HepG2 (cell line): Measurements from ENCODE around the gene PSEN1. TPM values are rescaled to one million over a fixed set of nuclear protein-coding genes. Genes with fewer than 3 reads are reported as not detected.

Source experiments
- ATAC-seq: fragments of 200-7000 bp; cut with Tn5 transposase; 3 replicates; pipeline ENCODE4 v1.9.1; 2020; ENCODE audit warnings: mild to moderate bottlenecking, moderate library complexity
- BruUV-seq: library from RNA; stranded (reverse); fragments of 400-500 nt; replicated peaks from 2 replicates; lab custom pipeline; 2021; lab: Mats Ljungman, UMichigan
- CTCF ChIA-PET: fragments of 300-600 bp; formaldehyde crosslinking; extraction: SDS; loops from one replicate; lab custom pipeline; 2021; ENCODE audit warnings: low total read pairs, inconsistent platforms, low intra/inter-chr PET ratio; lab: Yijun Ruan, JAX
- POLR2A ChIA-PET: fragments of 350-600 bp; sonication (Branson Sonifier 250); formaldehyde crosslinking; loops from one replicate; lab custom pipeline; 2020; ENCODE audit warnings: antibody characterized with exemption, inconsistent platforms; lab: Yijun Ruan, JAX
- DNase-seq: peaks from one replicate; pipeline ENCODE4 v3.0.0-alpha.2; 2015; ENCODE audit warnings: low spot score
- FAIRE-seq: peaks from 3 replicates; lab custom pipeline; 2011; peaks lifted over from hg19 to GRCh38; lab: Jason Lieb, UNC
- H2AFZ ChIP-seq: one replicate; pipeline ENCODE4 v1.6.1; 2011; ENCODE audit warnings: low read length, inconsistent platforms
- H3K27ac ChIP-seq: fragments of 300-600 bp; 3 replicates; pipeline ENCODE4 v1.8.0; 2011; ENCODE audit warnings: mixed run types, mild to moderate bottlenecking, mixed read lengths, low read length, inconsistent platforms; ENCODE audit not compliant: insufficient read depth; ENCODE audit errors: extremely low read length
- H3K27me3 ChIP-seq, 2 experiments: fragments of 200-600 bp in 1 of 2; 2 replicates in 1 of 2; 3 replicates in 1 of 2; pipeline versions ENCODE4 v1.6.0 to v1.8.0; 2011; ENCODE audit warnings: low read length in 2 of 2, mild to moderate bottlenecking in 2 of 2, moderate library complexity in 2 of 2, inconsistent platforms in 1 of 2; ENCODE audit not compliant: insufficient read depth in 2 of 2, control insufficient read depth in 1 of 2
- H3K36me3 ChIP-seq, 2 experiments: fragments of 200-600 bp in 1 of 2; replicated peaks in 1 of 2; 2 replicates in 1 of 2; 3 replicates in 1 of 2; pipeline versions ENCODE4 v1.5.1 to v1.8.0; 2011; ENCODE audit warnings: low read length in 2 of 2, inconsistent platforms in 1 of 2; ENCODE audit not compliant: insufficient read depth in 2 of 2, control insufficient read depth in 1 of 2
- H3K4me1 ChIP-seq: 2 replicates; pipeline ENCODE4 v1.5.1; 2012; ENCODE audit warnings: low read length, inconsistent platforms; ENCODE audit not compliant: insufficient read depth
- H3K4me2 ChIP-seq: 2 replicates; pipeline ENCODE4 v1.6.0; 2011; ENCODE audit warnings: low read depth, low read length, inconsistent platforms
- H3K4me3 ChIP-seq, 3 experiments: fragments of 200-600 bp in 1 of 3; sonication (generic), shearing (Covaris generic) in 1 of 3; replicated peaks in 1 of 3; 2 replicates each; pipeline ENCODE4 v1.5.1; 2011 to 2016; ENCODE audit warnings: low read length in 3 of 3, inconsistent platforms in 2 of 3, low read depth in 2 of 3, mild to moderate bottlenecking in 2 of 3, control low read depth in 1 of 3, mixed read lengths in 1 of 3; ENCODE audit not compliant: insufficient read depth in 1 of 3
- H3K79me2 ChIP-seq: one replicate; pipeline ENCODE4 v1.6.1; 2011; ENCODE audit warnings: low read length, inconsistent platforms; ENCODE audit not compliant: insufficient read depth
- H3K9ac ChIP-seq: 2 replicates; pipeline ENCODE4 v1.6.0; 2011; ENCODE audit warnings: mild to moderate bottlenecking, low read depth, low read length, inconsistent platforms; ENCODE audit not compliant: insufficient read depth
- H3K9me3 ChIP-seq: 2 replicates; pipeline ENCODE4 v1.5.1; 2012; ENCODE audit warnings: mild to moderate bottlenecking, low read length
- H4K20me1 ChIP-seq: 2 replicates; pipeline ENCODE4 v1.6.0; 2011; ENCODE audit warnings: inconsistent platforms, mild to moderate bottlenecking, low read length, moderate library complexity; ENCODE audit not compliant: insufficient read depth
- ADNP ChIP-seq: sonication (generic); formaldehyde crosslinking; IDR thresholded peaks from 2 replicates; pipeline ENCODE4 v1.4.0; 2020; ENCODE audit warnings: missing genetic modification reagents
- BHLHE40 ChIP-seq: IDR thresholded peaks from 2 replicates; pipeline ENCODE4 v1.6.1; 2011; ENCODE audit warnings: low read length, improper control_type of control experiment
- CTCF ChIP-seq: sonication (generic); formaldehyde crosslinking; IDR thresholded peaks from 2 replicates; pipeline ENCODE4 v1.5.0; 2020; ENCODE audit warnings: mild to moderate bottlenecking, missing genetic modification reagents, moderate library complexity
- GRHL1 ChIP-seq: sonication (generic); formaldehyde crosslinking; conservative IDR thresholded peaks from 2 replicates; pipeline ENCODE4 v1.8.0; 2022; ENCODE audit warnings: missing genetic modification reagents
- ISX ChIP-seq: sonication (generic); formaldehyde crosslinking; conservative IDR thresholded peaks from 2 replicates; pipeline ENCODE4 v1.5.0; 2020; ENCODE audit warnings: missing genetic modification reagents
- KLF9 ChIP-seq: IDR thresholded peaks from 2 replicates; pipeline ENCODE4 v1.6.1; 2016; ENCODE audit warnings: low read depth
- MEIS2 ChIP-seq: sonication (generic); formaldehyde crosslinking; IDR thresholded peaks from 2 replicates; pipeline ENCODE4 v1.9.0; 2021; ENCODE audit warnings: mild to moderate bottlenecking, missing genetic modification reagents
- PHF21A ChIP-seq: sonication (generic); formaldehyde crosslinking; IDR thresholded peaks from 2 replicates; pipeline ENCODE4 v1.5.0; 2020; ENCODE audit warnings: mild to moderate bottlenecking, missing genetic modification reagents
- SMYD3 ChIP-seq: sonication (generic); formaldehyde crosslinking; IDR thresholded peaks from 2 replicates; pipeline ENCODE4 v1.8.1; 2023; ENCODE audit warnings: mild to moderate bottlenecking, missing genetic modification reagents
- ZBTB20 ChIP-seq: sonication (generic); formaldehyde crosslinking; IDR thresholded peaks from 2 replicates; pipeline ENCODE4 v1.8.1; 2023; ENCODE audit warnings: missing genetic modification reagents, low read depth, mild to moderate bottlenecking, borderline replicate concordance
- ZEB1 ChIP-seq: IDR thresholded peaks from 2 replicates; pipeline ENCODE4 v1.6.1; 2012; ENCODE audit warnings: mild to moderate bottlenecking, low read depth, inconsistent platforms; ENCODE audit not compliant: insufficient replicate concordance
- ZNF17 ChIP-seq: sonication (generic); formaldehyde crosslinking; IDR thresholded peaks from 2 replicates; pipeline ENCODE4 v1.5.0; 2020; ENCODE audit warnings: mild to moderate bottlenecking, missing genetic modification reagents
- ZNF510 ChIP-seq: sonication (generic); formaldehyde crosslinking; IDR thresholded peaks from 2 replicates; pipeline ENCODE4 v1.4.0; 2020; ENCODE audit warnings: low read depth, mild to moderate bottlenecking, missing genetic modification reagents
- ZNF841 ChIP-seq: sonication (generic); formaldehyde crosslinking; IDR thresholded peaks from 2 replicates; pipeline ENCODE4 v1.8.1; 2023; ENCODE audit warnings: missing genetic modification reagents, borderline replicate concordance
- WGBS: methylation state at CpG from one replicate; pipeline ENCODE4 v1.1.6; 2017; ENCODE audit warnings: low lambda C conversion rate; 5-methylcytosine and 5-hydroxymethylcytosine counted together
- in situ Hi-C: cut with HindIII; loops from 2 replicates; pipeline ENCODE4 v1.10.0; 2017; ENCODE audit warnings: low pct_unique_long_range_greater_than_20kb; ENCODE audit not compliant: extremely low pct_ligation_motif_present
- intact Hi-C: fragments of 100-400 bp; cut with micrococcal nuclease; formaldehyde crosslinking; loops from one replicate; pipeline ENCODE4 v1.10.0; 2022; ENCODE audit not compliant: unreplicated experiment
- polyA plus RNA-seq, 8 experiments: library from polyadenylated mRNA; depleted of rRNA in 3 of 8; stranded (reverse) in 7 of 8; unstranded in 1 of 8; fragments of >200 nt; fragmentation: Illumina TruSeq in 4 of 8; extraction: Trizol in 4 of 8; gene quantifications; 2 replicates each; pipeline versions ENCODE4 v1.2.1 to v1.2.3, GENCODE V29; 2011 to 2016; ENCODE audit warnings: low read depth in 4 of 8, missing spikeins in 1 of 8, mixed read lengths in 1 of 8; ENCODE audit not compliant: insufficient read depth in 1 of 8
- total RNA-seq, 5 experiments: library from RNA; depleted of rRNA; stranded (reverse); fragments of >200 nt; fragmentation: Illumina TruSeq; extraction: Trizol; gene quantifications; 2 replicates each; pipeline ENCODE4 v1.2.3, GENCODE V29; 2016; ENCODE audit warnings: low read depth in 1 of 5
- TF ChIP-seq, protein P1 (sequence below): sonication (generic); formaldehyde crosslinking; IDR thresholded peaks from 2 replicates; pipeline ENCODE4 v1.5.0; 2020; ENCODE audit warnings: mild to moderate bottlenecking, missing genetic modification reagents, borderline replicate concordance

Gene PSEN1
- total and polyA plus RNA-seq, 2 of the 13 experiments (the other 11 are each of a cell fraction or from before 2014, with no cell fraction given) = 12.5 to 26.6 TPM

GRCh38 chr14:73105050-73105449 lies 31.3 kb upstream of the PSEN1 start:
- intact Hi-C loops (no loop called here), in situ Hi-C loops (no loop called here)
- Histone ChIP-seq H3K36me3 (peaks cover 14 to 71% of the 10 kb centered on the region in 2 experiments), H3K4me2 (no peak overlapping the region), H3K27ac (no peak overlapping the region), H2AFZ (no peak overlapping the region), H3K9ac (no peak overlapping the region), H3K27me3 (no peaks in the 10 kb centered on the region), H3K79me2 (no peaks in the 10 kb centered on the region), H4K20me1 (no peaks in the 10 kb centered on the region), H3K4me3 (no peak overlapping the region), H3K4me1 (no peaks in the 10 kb centered on the region), H3K9me3 (no peaks in the 10 kb centered on the region)
- ATAC-seq = no peak; the same call in 2 of the 3 replicates
- FAIRE-seq = no peak
- ChIA-PET CTCF (no interaction called here), POLR2A (no interaction called here)
- BruUV-seq = no TSS peak
- no peak for DNase-seq
- 100% methylated on average over 3 of the region's 3 CpGs for WGBS
- TF ChIP-seq SMYD3 (CRISPR knock-in tag) (no peak), KLF9 (CRISPR knock-in tag) (no peak), CTCF (no peak), ZNF17 (CRISPR knock-in tag) (no peak), ZBTB20 (CRISPR knock-in tag) (no peak), PHF21A (CRISPR knock-in tag) (no peak), ZNF841 (CRISPR knock-in tag) (no peak), BHLHE40 (no peak), ZEB1 (no peak), GRHL1 (CRISPR knock-in tag) (no peak), ZNF510 (no peak), ISX (CRISPR knock-in tag) (no peak), ADNP (no peak), MEIS2 (CRISPR knock-in tag) (no peak)
- TF ChIP-seq, protein P1, sequence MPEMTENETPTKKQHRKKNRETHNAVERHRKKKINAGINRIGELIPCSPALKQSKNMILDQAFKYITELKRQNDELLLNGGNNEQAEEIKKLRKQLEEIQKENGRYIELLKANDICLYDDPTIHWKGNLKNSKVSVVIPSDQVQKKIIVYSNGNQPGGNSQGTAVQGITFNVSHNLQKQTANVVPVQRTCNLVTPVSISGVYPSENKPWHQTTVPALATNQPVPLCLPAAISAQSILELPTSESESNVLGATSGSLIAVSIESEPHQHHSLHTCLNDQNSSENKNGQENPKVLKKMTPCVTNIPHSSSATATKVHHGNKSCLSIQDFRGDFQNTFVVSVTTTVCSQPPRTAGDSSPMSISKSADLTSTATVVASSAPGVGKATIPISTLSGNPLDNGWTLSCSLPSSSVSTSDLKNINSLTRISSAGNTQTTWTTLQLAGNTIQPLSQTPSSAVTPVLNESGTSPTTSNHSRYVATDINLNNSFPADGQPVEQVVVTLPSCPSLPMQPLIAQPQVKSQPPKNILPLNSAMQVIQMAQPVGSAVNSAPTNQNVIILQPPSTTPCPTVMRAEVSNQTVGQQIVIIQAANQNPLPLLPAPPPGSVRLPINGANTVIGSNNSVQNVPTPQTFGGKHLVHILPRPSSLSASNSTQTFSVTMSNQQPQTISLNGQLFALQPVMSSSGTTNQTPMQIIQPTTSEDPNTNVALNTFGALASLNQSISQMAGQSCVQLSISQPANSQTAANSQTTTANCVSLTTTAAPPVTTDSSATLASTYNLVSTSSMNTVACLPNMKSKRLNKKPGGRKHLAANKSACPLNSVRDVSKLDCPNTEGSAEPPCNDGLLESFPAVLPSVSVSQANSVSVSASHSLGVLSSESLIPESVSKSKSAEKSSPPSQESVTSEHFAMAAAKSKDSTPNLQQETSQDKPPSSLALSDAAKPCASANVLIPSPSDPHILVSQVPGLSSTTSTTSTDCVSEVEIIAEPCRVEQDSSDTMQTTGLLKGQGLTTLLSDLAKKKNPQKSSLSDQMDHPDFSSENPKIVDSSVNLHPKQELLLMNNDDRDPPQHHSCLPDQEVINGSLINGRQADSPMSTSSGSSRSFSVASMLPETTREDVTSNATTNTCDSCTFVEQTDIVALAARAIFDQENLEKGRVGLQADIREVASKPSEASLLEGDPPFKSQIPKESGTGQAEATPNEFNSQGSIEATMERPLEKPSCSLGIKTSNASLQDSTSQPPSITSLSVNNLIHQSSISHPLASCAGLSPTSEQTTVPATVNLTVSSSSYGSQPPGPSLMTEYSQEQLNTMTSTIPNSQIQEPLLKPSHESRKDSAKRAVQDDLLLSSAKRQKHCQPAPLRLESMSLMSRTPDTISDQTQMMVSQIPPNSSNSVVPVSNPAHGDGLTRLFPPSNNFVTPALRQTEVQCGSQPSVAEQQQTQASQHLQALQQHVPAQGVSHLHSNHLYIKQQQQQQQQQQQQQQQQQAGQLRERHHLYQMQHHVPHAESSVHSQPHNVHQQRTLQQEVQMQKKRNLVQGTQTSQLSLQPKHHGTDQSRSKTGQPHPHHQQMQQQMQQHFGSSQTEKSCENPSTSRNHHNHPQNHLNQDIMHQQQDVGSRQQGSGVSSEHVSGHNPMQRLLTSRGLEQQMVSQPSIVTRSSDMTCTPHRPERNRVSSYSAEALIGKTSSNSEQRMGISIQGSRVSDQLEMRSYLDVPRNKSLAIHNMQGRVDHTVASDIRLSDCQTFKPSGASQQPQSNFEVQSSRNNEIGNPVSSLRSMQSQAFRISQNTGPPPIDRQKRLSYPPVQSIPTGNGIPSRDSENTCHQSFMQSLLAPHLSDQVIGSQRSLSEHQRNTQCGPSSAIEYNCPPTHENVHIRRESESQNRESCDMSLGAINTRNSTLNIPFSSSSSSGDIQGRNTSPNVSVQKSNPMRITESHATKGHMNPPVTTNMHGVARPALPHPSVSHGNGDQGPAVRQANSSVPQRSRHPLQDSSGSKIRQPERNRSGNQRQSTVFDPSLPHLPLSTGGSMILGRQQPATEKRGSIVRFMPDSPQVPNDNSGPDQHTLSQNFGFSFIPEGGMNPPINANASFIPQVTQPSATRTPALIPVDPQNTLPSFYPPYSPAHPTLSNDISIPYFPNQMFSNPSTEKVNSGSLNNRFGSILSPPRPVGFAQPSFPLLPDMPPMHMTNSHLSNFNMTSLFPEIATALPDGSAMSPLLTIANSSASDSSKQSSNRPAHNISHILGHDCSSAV = no peak
